ENCODE results near the gene COLGALT1. TPM values are rescaled to one million over a fixed set of nuclear protein-coding genes. Genes with fewer than 3 reads are reported as not detected.

Gene COLGALT1
- total RNA-seq, 1 donor from 2014 or later, result 74.5 TPM

DNA sequence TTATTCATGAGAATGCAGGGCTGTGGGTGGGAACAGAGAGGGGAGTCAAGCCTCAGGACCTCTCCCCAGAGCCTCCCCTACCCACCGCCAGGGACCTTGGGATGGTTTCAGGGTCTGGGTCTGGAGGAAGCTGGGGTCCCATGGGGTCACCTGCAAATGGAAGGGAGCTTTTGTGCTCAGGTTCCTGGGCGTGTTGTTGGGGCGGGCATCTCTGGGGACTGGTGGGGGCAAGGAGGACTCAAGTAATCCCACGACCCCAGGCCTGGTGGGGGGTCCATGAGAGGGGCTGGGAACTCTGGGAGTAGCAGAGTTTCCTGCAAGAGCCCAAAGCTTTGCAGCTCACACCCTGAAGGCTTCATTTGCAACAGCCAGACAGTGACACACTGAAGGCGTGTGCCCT, 72.5 kb downstream of the COLGALT1 start:
- H3K27ac Mint-ChIP-seq (ENCODE audit: unreplicated experiment), result no peak overlapping the region
- no peak for TF ChIP-seq CTCF (IDR thresholded peaks at IDR 0.05; ENCODE audit: partially characterized antibody, unreplicated experiment)
- H3K4me3 Mint-ChIP-seq (ENCODE audit: unreplicated experiment), result no peak overlapping the region
- peaks cover 9% of the 10 kb centered on the region for H3K9me3 Mint-ChIP-seq (ENCODE audit: unreplicated experiment)
- peaks cover 6% of the 10 kb centered on the region for H3K27me3 Mint-ChIP-seq (ENCODE audit: unreplicated experiment)
- DNase-seq, result no peak
- peaks cover 28% of the 10 kb centered on the region for H3K36me3 Mint-ChIP-seq (ENCODE audit: unreplicated experiment)
- H3K4me1 Mint-ChIP-seq (ENCODE audit: low read depth, unreplicated experiment), result no peaks in the 10 kb centered on the region

- Mint-ChIP-seq H3K27ac (ENCODE audit: unreplicated experiment) (no peak overlapping the region), H3K36me3 (ENCODE audit: unreplicated experiment) (peaks cover 17% of the 10 kb centered on the region), H3K4me1 (ENCODE audit: low read depth, unreplicated experiment) (no peaks in the 10 kb centered on the region), H3K4me3 (ENCODE audit: unreplicated experiment) (no peak overlapping the region), H3K27me3 (ENCODE audit: unreplicated experiment) (peaks cover 5% of the 10 kb centered on the region), H3K9me3 (ENCODE audit: unreplicated experiment) (peaks cover 7% of the 10 kb centered on the region)
- DNase-seq, result no peak
- TF ChIP-seq CTCF (IDR thresholded peaks at IDR 0.05; ENCODE audit: partially characterized antibody, unreplicated experiment), result no peak
Measured at GRCh38 chr19:17629760-17630159, 74.3 kb downstream of the COLGALT1 start.

DNA sequence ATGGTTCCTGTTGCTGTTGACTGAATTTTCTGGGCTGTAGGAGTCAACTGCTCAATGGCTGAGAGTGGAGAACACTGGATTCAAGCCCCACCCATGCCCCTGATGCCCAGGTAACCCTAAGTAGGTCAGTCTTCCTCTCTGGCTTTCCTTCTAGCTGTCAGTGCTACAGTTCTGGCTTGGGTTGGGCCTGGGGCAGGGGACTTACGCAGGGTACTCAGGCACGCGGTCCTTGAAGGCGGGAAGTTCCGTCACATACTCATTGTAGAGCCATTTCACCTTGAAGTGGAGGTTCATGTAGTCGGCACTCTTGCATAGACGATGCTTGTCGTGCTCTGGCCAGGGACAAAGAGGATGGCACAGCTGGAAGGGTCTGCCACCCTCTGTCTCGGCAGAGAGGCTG, 77.1 kb downstream of the COLGALT1 start:
- Mint-ChIP-seq H3K27me3 (ENCODE audit: unreplicated experiment) (peaks cover 2% of the 10 kb centered on the region), H3K36me3 (ENCODE audit: unreplicated experiment) (no peaks in the 10 kb centered on the region), H3K4me1 (ENCODE audit: low read depth, unreplicated experiment) (no peaks in the 10 kb centered on the region), H3K4me3 (ENCODE audit: unreplicated experiment) (no peak overlapping the region), H3K27ac (ENCODE audit: unreplicated experiment) (no peak overlapping the region), H3K9me3 (ENCODE audit: unreplicated experiment) (peaks cover 2% of the 10 kb centered on the region)
- no peak for DNase-seq
- TF ChIP-seq CTCF (IDR thresholded peaks at IDR 0.05; ENCODE audit: partially characterized antibody, unreplicated experiment), result no peak

Other genes with a start within 250 kb of the COLGALT1 start
- 80.7 TPM for gene MRPL34, start 249.8 kb upstream of the COLGALT1 start, total RNA-seq (ENCODE audit: unreplicated experiment)
- gene DDA1, start 246.1 kb upstream of the COLGALT1 start, total RNA-seq (ENCODE audit: unreplicated experiment), result 81.2 TPM
- 98.8 TPM for gene ANO8, start 220.8 kb upstream of the COLGALT1 start, total RNA-seq (ENCODE audit: unreplicated experiment)
- gene GTPBP3, start 218.1 kb upstream of the COLGALT1 start, total RNA-seq (ENCODE audit: unreplicated experiment), result 61.2 TPM
- gene PLVAP, start 178.3 kb upstream of the COLGALT1 start, total RNA-seq (ENCODE audit: unreplicated experiment), result not detected
- gene CCDC194, start 161.5 kb upstream of the COLGALT1 start, total RNA-seq (ENCODE audit: unreplicated experiment), result not detected
- 1.4 TPM for gene BST2, start 150.0 kb upstream of the COLGALT1 start, total RNA-seq (ENCODE audit: unreplicated experiment)
- gene MVB12A, start 135.6 kb upstream of the COLGALT1 start, total RNA-seq (ENCODE audit: unreplicated experiment), result 38.8 TPM
- not detected for gene TMEM221, start 107.0 kb upstream of the COLGALT1 start, total RNA-seq (ENCODE audit: unreplicated experiment)
- gene NXNL1, start 94.7 kb upstream of the COLGALT1 start, total RNA-seq (ENCODE audit: unreplicated experiment), result not detected
- gene SLC27A1, start 85.1 kb upstream of the COLGALT1 start, total RNA-seq (ENCODE audit: unreplicated experiment), result 16.9 TPM
- gene PGLS, start 44.0 kb upstream of the COLGALT1 start, total RNA-seq (ENCODE audit: unreplicated experiment), result 66.0 TPM
- gene UNC13A, start 132.7 kb downstream of the COLGALT1 start, total RNA-seq (ENCODE audit: unreplicated experiment), result 79.7 TPM
- gene MAP1S, start 163.8 kb downstream of the COLGALT1 start, total RNA-seq (ENCODE audit: unreplicated experiment), result 111 TPM
- gene FCHO1, start 195.8 kb downstream of the COLGALT1 start, total RNA-seq (ENCODE audit: unreplicated experiment), result 45.2 TPM
- not detected for gene B3GNT3, start 239.5 kb downstream of the COLGALT1 start, total RNA-seq (ENCODE audit: unreplicated experiment)

All from glutamatergic neuron (in vitro differentiated cells).